ENCODE measurements around the gene CSTPP1.
"Not testable (repeated sequence)": the region's sequence is repeated elsewhere in the genome, so short reads cannot be mapped to it uniquely, and the experiment has no call there.

The CSTPP1 gene

GRCh38 chr11:47185305-47186075, 248.9 kb downstream of the CSTPP1 start:
- DNase-seq, result no peak

- no peak for DNase-seq
Measured at GRCh38 chr11:47186076-47186699, 249.6 kb downstream of the CSTPP1 start, which contains the start of gene PACSIN3. PACSIN3 (minus strand) TSS chr11:47186434; CDS start chr11:47182727, 3,707 bp downstream.

GRCh38 chr11:47186700-47187695, 250.4 kb downstream of the CSTPP1 start:
- peak; percentile 19 for DNase-seq

- no peak for DNase-seq
Measured at GRCh38 chr11:47187723-47188122, 251.2 kb downstream of the CSTPP1 start.

GRCh38 chr11:47188259-47188658, 251.7 kb downstream of the CSTPP1 start:
- DNase-seq, result no peak

GRCh38 chr11:47189100-47189834, 252.7 kb downstream of the CSTPP1 start:
- DNase-seq, result no peak

- DNase-seq, result not testable (repeated sequence)
Measured at GRCh38 chr11:47191137-47191536, 254.6 kb downstream of the CSTPP1 start.

- DNase-seq, result no peak
Measured at GRCh38 chr11:47192111-47192510, 255.6 kb downstream of the CSTPP1 start.

GRCh38 chr11:47198161-47198560, 261.6 kb downstream of the CSTPP1 start:
- DNase-seq, result not testable (repeated sequence)

GRCh38 chr11:47201015-47201414, 264.5 kb downstream of the CSTPP1 start:
- no peak for DNase-seq

GRCh38 chr11:47202576-47202975, 266.0 kb downstream of the CSTPP1 start:
- no peak for DNase-seq

GRCh38 chr11:47204637-47204989, 268.1 kb downstream of the CSTPP1 start:
- no peak for DNase-seq

GRCh38 chr11:47206577-47206976, 270.0 kb downstream of the CSTPP1 start:
- not testable (repeated sequence) for DNase-seq

- DNase-seq, result no peak
Measured at GRCh38 chr11:47207459-47207858, 270.9 kb downstream of the CSTPP1 start.

GRCh38 chr11:47208008-47208552, 271.5 kb downstream of the CSTPP1 start:
- DNase-seq, result not testable (repeated sequence)

- no peak for DNase-seq
Measured at GRCh38 chr11:47208628-47209027, 272.1 kb downstream of the CSTPP1 start.

Measured in MV-4-11 (cell line).